GM12875 (cell line): ENCODE data around the gene MOGAT1.
"Not testable (repeated sequence)": the region's sequence is repeated elsewhere in the genome, so short reads cannot be mapped to it uniquely, and the experiment has no call there.

ENCODE experiments used
- H3K4me3 ChIP-seq: one replicate; pipeline ENCODE4 v1.5.1; 2011; ENCODE audit warnings: low read depth, low read length, control low read depth
- TF ChIP-seq, protein P1 (sequence below): IDR thresholded peaks from 2 replicates; pipeline ENCODE4 v1.5.1; 2011; ENCODE audit warnings: low read depth, mild to moderate bottlenecking, control low read depth, inconsistent platforms, low read length, moderate library complexity, borderline replicate concordance; ENCODE audit not compliant: insufficient read depth

MOGAT1 gene

DNA sequence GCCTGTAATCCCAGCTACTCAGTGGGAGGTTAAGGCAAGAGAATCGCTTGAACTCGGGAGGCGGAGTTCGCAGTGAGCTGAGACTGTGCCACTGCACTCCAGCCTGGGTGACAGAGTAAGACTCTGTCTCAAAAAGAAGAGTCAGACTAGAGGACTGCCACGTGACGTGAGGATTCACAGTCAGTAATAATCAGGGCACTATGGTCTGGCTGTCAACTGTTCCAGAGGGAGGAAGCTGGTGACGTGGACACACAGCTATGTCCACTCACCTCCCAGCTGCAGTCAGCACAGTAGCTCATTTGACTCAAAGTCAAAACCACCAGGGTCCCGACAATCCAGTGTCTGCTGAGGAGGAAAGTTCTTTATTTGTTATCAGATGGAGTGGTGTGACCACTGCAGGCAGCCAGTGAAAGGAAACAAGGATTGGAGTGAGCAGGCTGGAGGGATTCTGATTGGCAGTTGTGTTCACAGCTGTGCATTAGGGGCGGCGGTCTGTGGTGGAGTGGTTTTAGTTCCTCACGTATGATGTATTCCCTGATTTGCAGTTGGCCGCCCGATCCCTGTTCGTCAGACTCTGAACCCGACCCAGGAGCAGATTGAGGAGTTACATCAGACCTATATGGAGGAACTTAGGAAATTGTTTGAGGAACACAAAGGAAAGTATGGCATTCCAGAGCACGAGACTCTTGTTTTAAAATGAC, 37.9 kb downstream of the MOGAT1 start:
- TF ChIP-seq, protein P1, sequence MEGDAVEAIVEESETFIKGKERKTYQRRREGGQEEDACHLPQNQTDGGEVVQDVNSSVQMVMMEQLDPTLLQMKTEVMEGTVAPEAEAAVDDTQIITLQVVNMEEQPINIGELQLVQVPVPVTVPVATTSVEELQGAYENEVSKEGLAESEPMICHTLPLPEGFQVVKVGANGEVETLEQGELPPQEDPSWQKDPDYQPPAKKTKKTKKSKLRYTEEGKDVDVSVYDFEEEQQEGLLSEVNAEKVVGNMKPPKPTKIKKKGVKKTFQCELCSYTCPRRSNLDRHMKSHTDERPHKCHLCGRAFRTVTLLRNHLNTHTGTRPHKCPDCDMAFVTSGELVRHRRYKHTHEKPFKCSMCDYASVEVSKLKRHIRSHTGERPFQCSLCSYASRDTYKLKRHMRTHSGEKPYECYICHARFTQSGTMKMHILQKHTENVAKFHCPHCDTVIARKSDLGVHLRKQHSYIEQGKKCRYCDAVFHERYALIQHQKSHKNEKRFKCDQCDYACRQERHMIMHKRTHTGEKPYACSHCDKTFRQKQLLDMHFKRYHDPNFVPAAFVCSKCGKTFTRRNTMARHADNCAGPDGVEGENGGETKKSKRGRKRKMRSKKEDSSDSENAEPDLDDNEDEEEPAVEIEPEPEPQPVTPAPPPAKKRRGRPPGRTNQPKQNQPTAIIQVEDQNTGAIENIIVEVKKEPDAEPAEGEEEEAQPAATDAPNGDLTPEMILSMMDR: no peak
- no peak overlapping the region for H3K4me3 ChIP-seq

DNA sequence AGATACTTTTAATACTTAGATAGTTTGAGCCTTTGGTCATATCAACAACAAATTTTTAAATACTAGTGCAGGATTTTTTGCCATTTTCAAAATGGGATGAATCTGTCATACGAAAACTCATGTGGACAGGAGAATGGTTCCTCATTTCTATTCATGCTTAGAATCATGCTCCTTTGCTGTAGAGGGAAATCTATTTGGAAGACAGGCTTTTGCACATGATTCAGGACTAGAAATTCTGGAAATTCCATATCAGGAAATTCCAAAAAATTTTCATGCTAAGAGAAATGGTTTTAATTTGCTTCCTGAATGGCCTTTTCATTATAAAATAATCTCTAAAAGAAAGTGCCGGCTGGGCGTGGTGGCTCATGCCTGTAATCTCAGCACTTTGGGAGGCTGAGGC, 39.3 kb downstream of the MOGAT1 start:
- H3K4me3 ChIP-seq: no peak overlapping the region
- TF ChIP-seq, protein P1: no peak

DNA sequence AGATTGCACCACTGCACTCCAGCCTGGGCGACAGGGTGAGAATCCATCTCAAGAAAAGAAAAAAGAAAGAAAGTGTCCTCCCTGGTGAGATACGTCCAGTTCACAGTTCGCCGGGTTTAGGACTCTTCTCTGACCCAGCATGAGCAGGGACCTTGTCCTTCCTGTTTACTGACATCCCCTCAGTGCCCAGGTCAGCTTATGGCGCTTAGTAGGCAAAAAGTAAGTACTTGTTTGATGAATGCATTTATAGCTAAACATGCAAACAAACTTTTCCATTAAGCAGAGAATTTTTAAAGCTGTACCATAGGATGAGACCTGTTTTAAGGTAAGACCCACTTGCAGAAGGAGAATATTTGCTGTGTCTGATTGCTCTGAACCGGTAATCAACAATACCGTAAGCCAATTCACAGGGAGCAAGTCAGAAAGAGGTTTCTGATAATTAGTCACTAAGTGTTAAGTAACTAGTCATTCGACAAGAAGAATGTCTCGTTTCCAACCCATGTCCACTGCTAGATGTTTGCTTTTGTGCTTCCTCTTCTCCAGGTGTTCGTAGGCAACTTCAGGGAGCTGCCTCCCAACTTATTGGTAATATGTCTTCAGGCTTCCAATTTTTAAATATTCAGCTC, 40.0 kb downstream of the MOGAT1 start:
- H3K4me3 ChIP-seq: no peak overlapping the region
- TF ChIP-seq, protein P1: no peak

DNA sequence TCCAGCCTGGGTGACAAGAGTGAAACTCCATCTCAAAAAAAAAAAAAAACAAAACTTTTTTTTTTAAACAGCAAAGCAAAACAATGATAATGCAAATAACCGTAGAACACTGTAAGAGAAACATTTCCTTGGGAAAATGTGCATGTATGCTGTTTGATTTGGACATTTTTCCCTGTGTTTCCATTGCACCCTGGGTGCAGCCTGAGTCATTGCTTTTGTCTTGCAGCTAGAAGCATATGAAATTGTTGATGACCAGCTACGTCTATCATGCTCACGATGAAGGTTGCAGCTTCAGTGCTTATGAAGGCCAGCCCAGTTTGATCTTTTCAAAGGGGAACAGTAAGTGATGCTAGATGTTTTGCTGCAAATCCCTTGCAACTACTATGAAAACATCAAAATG, 41.5 kb downstream of the MOGAT1 start:
- H3K4me3 ChIP-seq: no peak overlapping the region
- TF ChIP-seq, protein P1: no peak

DNA sequence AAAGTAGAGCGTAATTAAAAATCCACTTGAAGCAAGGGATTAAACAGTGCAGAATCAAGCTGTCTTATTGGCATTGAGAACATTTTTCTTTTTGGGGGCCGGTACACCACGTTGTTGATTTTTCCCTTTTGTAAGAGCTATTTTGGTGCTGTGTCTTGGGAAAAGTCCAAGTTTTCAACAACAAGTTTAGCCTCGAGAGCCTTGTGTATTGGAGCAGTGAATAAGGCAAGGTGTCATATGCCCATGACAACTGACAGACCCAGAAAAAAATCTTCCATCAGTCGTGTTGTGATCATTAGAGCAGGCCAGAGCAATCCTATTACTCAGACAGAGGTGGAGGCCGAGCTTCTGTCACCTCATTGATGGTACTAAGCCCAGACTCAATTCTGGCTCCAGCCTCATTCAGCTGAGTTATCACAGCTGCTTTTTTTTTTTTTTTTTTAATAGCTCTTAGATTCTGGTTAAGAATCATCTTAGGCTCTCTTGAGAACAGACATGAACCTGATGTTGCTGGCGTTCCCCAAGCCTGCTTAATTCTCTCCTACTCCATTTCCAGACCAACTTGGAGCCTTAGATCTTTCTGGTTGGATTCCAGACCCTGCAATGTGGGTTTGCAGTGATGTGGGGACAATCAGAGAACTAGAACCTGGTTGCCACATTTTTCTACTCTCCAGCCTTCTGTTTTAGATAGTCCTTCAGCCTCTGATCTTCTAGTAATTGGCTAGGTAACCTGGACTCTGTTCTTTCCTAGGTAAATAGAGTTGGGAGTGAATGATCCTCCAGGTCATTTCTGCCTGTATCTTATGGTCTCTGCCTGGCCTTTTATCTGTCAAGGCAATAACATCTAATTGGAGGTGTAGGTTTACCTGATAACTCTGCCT, 43.1 kb downstream of the MOGAT1 start:
- TF ChIP-seq, protein P1: no peak
- H3K4me3 ChIP-seq: no peak overlapping the region

DNA sequence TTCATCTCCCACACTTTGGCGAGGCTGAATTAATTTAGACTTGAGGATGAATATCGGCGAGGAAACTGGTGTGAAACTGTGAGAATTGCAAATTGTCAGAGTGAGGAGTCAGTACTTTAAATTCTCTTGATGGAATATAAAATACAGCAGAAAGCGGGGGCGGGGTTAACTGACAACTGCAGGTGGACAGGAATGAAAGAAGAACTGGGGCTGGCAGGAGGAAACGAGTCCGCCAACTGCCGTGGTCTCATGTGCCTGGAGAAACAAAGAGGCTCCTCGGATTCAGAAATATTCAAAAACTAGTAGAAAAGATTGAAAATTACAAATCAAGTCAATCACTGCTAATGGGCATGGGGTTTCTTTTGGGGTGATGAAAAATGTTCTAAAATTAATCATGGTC, 44.3 kb downstream of the MOGAT1 start:
- no peak overlapping the region for H3K4me3 ChIP-seq
- TF ChIP-seq, protein P1: no peak

DNA sequence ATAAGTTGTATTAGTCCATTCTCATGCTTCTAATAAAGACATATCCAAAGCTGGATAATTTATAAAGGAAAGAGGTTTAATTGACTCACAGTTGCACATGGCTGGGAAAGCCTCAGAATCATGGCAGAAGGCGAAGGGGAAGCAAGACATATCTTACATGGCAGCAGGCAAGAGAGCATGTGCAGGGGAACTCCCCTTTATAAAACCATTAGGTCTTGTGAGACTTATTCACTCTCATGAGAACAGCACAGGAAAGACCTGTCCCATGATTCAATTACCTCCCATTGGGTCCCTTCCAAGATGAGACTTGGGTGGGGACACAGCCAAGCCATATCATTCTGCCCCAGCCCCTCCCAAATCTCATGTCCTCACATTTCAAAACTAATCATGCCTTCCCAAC, 48.3 kb downstream of the MOGAT1 start:
- not testable (repeated sequence) for H3K4me3 ChIP-seq

DNA sequence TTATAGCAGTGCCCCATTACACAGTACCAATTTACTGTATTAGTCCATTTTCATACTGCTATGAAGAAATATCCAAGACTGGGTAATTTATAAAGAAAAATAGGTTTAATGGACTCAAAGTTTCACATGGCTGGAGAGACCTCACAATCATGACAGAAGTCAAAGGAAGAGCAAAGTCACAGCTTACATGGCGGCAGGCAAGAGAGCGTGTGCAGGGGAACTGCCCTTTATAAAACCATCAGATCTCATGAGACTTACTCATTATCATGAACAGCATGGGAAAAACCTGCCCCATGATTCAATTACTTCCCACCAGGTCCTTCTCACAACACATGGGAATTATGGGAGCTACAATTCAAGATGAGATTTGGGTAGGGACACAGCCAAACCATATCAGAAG, 50.1 kb downstream of the MOGAT1 start:
- H3K4me3 ChIP-seq: not testable (repeated sequence)
